ENCODE measurements around the gene RDH13.

- no peak for TF ChIP-seq CTCF (IDR thresholded peaks at IDR 0.05)
- TF ChIP-seq POLR2A (IDR thresholded peaks at IDR 0.05): no peak
Measured at GRCh38 chr19:55111238-55111831, 48.4 kb upstream of the RDH13 start.

Measured in heart left ventricle (tissue), 13 donors.